HepG2 (cell line): Measurements from ENCODE around the gene RBP4. TPM values are rescaled to one million over a fixed set of nuclear protein-coding genes. Genes with fewer than 3 reads are reported as not detected.

Experiments
- GABPB1 ChIP-seq: IDR thresholded peaks from 2 replicates; pipeline ENCODE4 v1.6.1; 2016; ENCODE audit warnings: mild to moderate bottlenecking, missing genetic modification reagents, moderate library complexity, missing compliant biosample characterization
- HNF4G ChIP-seq, 2 experiments: sonication (generic) in 1 of 2; formaldehyde crosslinking in 1 of 2; IDR thresholded peaks; 2 replicates each; pipeline versions ENCODE4 v1.4.0 to v1.6.1; 2011 to 2020; ENCODE audit warnings: borderline replicate concordance in 2 of 2, low read depth in 2 of 2, mild to moderate bottlenecking in 2 of 2, low read length in 1 of 2, missing genetic modification reagents in 1 of 2, moderate library complexity in 1 of 2
- HNRNPL ChIP-seq: fragments of 200-400 bp; formaldehyde crosslinking; IDR thresholded peaks from 2 replicates; pipeline ENCODE4 v1.6.1; 2017; ENCODE audit warnings: mild to moderate bottlenecking, low read depth, low read length
- KLF6 ChIP-seq: IDR thresholded peaks from 2 replicates; pipeline ENCODE4 v1.8.0; 2016; ENCODE audit warnings: missing biosample characterization, missing genetic modification reagents
- MAFF ChIP-seq: IDR thresholded peaks from 2 replicates; pipeline ENCODE4 v1.6.1; 2011; ENCODE audit warnings: low read depth, low read length, improper control_type of control experiment
- MYNN ChIP-seq: sonication (generic); formaldehyde crosslinking; IDR thresholded peaks from 2 replicates; pipeline ENCODE4 v1.4.0; 2020; ENCODE audit warnings: mild to moderate bottlenecking, low read depth, missing genetic modification reagents
- NR1H2 ChIP-seq: sonication (generic); formaldehyde crosslinking; IDR thresholded peaks from 2 replicates; pipeline ENCODE4 v1.8.1; 2022; ENCODE audit warnings: low read depth, missing genetic modification reagents, borderline replicate concordance
- NRL ChIP-seq: sonication (generic); formaldehyde crosslinking; IDR thresholded peaks from 2 replicates; pipeline ENCODE4 v1.5.0; 2020; ENCODE audit warnings: missing genetic modification reagents, mild to moderate bottlenecking, moderate library complexity, borderline replicate concordance
- SALL1 ChIP-seq: sonication (generic); formaldehyde crosslinking; IDR thresholded peaks from 2 replicates; pipeline ENCODE4 v1.8.0; 2022; ENCODE audit warnings: mild to moderate bottlenecking, missing genetic modification reagents
- SAP130 ChIP-seq: IDR thresholded peaks from 2 replicates; pipeline ENCODE4 v1.6.1; 2016; ENCODE audit warnings: low read depth
- SKI ChIP-seq: fragments of 450-650 bp; IDR thresholded peaks from one replicate; pipeline ENCODE4 v1.6.1; 2018; ENCODE audit warnings: mild to moderate bottlenecking; ENCODE audit not compliant: partially characterized antibody
- SP140L ChIP-seq: sonication (generic); formaldehyde crosslinking; IDR thresholded peaks from 2 replicates; pipeline ENCODE4 v1.4.0; 2020; ENCODE audit warnings: missing genetic modification reagents, borderline replicate concordance
- SPEN ChIP-seq: sonication (generic); formaldehyde crosslinking; IDR thresholded peaks from 2 replicates; pipeline ENCODE4 v1.5.1; 2020; ENCODE audit warnings: low read depth, mild to moderate bottlenecking, missing genetic modification reagents
- ZBTB14 ChIP-seq: sonication (generic); formaldehyde crosslinking; IDR thresholded peaks from 2 replicates; pipeline ENCODE4 v1.4.0; 2020; ENCODE audit warnings: missing genetic modification reagents
- ZFY ChIP-seq: sonication (generic); formaldehyde crosslinking; IDR thresholded peaks from 2 replicates; pipeline ENCODE4 v1.4.0; 2020; ENCODE audit warnings: missing genetic modification reagents
- ZNF333 ChIP-seq: sonication (generic); formaldehyde crosslinking; IDR thresholded peaks from 2 replicates; pipeline ENCODE4 v1.4.0; 2020; ENCODE audit warnings: mild to moderate bottlenecking, missing genetic modification reagents, borderline replicate concordance
- ZNF414 ChIP-seq: sonication (generic); formaldehyde crosslinking; IDR thresholded peaks from 2 replicates; pipeline ENCODE4 v1.5.0; 2020; ENCODE audit warnings: missing genetic modification reagents
- ZNF547 ChIP-seq: sonication (generic); formaldehyde crosslinking; IDR thresholded peaks from 2 replicates; pipeline ENCODE4 v1.5.1; 2020; ENCODE audit warnings: mild to moderate bottlenecking, missing genetic modification reagents
- ZNF567 ChIP-seq: sonication (generic); formaldehyde crosslinking; IDR thresholded peaks from 2 replicates; pipeline ENCODE4 v1.8.1; 2023; ENCODE audit warnings: mild to moderate bottlenecking, missing genetic modification reagents, borderline replicate concordance
- ZNF724P ChIP-seq: sonication (generic); formaldehyde crosslinking; IDR thresholded peaks from 2 replicates; pipeline ENCODE4 v1.8.0; 2022; ENCODE audit warnings: missing genetic modification reagents, borderline replicate concordance
- ZNF768 ChIP-seq: sonication (generic); formaldehyde crosslinking; IDR thresholded peaks from 2 replicates; pipeline ENCODE4 v1.4.0; 2020; ENCODE audit warnings: missing genetic modification reagents
- ZNF841 ChIP-seq: sonication (generic); formaldehyde crosslinking; IDR thresholded peaks from 2 replicates; pipeline ENCODE4 v1.8.1; 2023; ENCODE audit warnings: missing genetic modification reagents, borderline replicate concordance
- polyA plus RNA-seq, 8 experiments: library from polyadenylated mRNA; depleted of rRNA in 3 of 8; stranded (reverse) in 7 of 8; unstranded in 1 of 8; fragments of >200 nt; fragmentation: Illumina TruSeq in 4 of 8; extraction: Trizol in 4 of 8; gene quantifications; 2 replicates each; pipeline versions ENCODE4 v1.2.1 to v1.2.3, GENCODE V29; 2011 to 2016; ENCODE audit warnings: low read depth in 4 of 8, missing spikeins in 1 of 8, mixed read lengths in 1 of 8; ENCODE audit not compliant: insufficient read depth in 1 of 8
- total RNA-seq, 5 experiments: library from RNA; depleted of rRNA; stranded (reverse); fragments of >200 nt; fragmentation: Illumina TruSeq; extraction: Trizol; gene quantifications; 2 replicates each; pipeline ENCODE4 v1.2.3, GENCODE V29; 2016; ENCODE audit warnings: low read depth in 1 of 5
- TF ChIP-seq, protein P1 (sequence below): sonication (generic); formaldehyde crosslinking; IDR thresholded peaks from 2 replicates; pipeline ENCODE4 v1.4.0; 2020; ENCODE audit warnings: missing genetic modification reagents
- TF ChIP-seq, protein P2 (sequence below): IDR thresholded peaks from 2 replicates; pipeline ENCODE4 v1.6.1; 2016
- TF ChIP-seq, protein P3 (sequence below): sonication (generic); formaldehyde crosslinking; IDR thresholded peaks from 2 replicates; pipeline ENCODE4 v1.8.1; 2023; ENCODE audit warnings: mild to moderate bottlenecking, inconsistent platforms, moderate library complexity, missing genetic modification reagents, borderline replicate concordance

The RBP4 gene
- total and polyA plus RNA-seq, 2 of the 13 experiments (the other 11 are each of a cell fraction or from before 2014, with no cell fraction given) = 642 to 931 TPM

DNA sequence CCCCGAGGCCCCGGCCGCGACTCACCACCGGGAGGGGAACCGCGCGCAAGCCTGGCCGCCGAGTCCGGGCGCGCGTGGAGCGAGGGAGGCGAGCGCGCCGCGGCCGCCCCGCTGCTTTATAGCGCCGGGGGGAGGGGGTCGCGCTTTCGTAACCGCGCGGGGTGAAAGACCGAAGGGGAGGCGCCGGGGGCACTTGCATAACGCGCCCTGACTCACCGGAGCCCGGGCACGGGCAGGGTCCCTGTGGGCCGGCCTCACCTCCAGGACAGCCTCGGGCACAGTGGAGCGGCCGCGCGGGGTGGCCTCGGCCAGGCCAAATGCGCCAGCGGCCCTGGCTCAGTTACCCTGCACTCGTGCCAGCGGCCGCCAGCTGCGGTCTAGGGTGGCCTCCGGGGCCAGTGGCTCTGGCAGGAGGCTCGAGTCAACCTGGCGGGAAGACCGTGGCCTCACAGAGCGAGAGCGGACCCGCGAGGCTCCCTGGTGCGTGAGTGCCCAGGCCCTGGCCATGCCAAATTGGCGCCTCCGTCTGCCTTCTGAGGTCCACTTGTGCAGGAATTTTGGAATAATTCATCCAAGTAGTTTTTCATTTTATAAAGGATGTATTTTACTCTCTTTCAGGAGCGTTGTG is at the start of gene RBP4 (continued):
- peak; percentile 94 for TF ChIP-seq HNRNPL
- TF ChIP-seq, protein P1, sequence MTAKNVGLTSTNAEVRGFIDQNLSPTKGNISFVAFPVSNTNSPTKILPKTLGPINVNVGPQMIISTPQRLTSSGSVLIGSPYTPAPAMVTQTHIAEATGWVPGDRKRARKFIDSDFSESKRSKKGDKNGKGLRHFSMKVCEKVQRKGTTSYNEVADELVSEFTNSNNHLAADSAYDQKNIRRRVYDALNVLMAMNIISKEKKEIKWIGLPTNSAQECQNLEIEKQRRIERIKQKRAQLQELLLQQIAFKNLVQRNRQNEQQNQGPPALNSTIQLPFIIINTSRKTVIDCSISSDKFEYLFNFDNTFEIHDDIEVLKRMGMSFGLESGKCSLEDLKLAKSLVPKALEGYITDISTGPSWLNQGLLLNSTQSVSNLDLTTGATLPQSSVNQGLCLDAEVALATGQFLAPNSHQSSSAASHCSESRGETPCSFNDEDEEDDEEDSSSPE = peak; percentile 88
- TF ChIP-seq SAP130 (CRISPR knock-in tag) = peak; percentile 63; the same call in 1 of the 2 replicates
- TF ChIP-seq ZNF567 (CRISPR knock-in tag) = peak; percentile 85
- TF ChIP-seq KLF6 (CRISPR knock-in tag) = peak; percentile 94
- no peak; the same call in 1 of the 2 replicates for TF ChIP-seq NR1H2
- peak; percentile 81; the same call in 1 of the 2 replicates for TF ChIP-seq ZNF333
- 0 out of 2 replicates have a peak, but pooled peaks have one; percentile 29 for TF ChIP-seq ZNF841 (CRISPR knock-in tag)
- TF ChIP-seq NRL (CRISPR knock-in tag) = peak; percentile 98
- peak; percentile 65; the same call in 1 of the 2 replicates for TF ChIP-seq ZBTB14 (CRISPR knock-in tag)
- peak; percentile 35; the same call in 1 of the 2 replicates for TF ChIP-seq ZNF724P (CRISPR knock-in tag)
- TF ChIP-seq SKI = peak; percentile 55
- peak; percentile 80; the same call in 1 of the 2 replicates for TF ChIP-seq HNF4G (IDR thresholded peaks at IDR 0.05; ENCODE audit: borderline replicate concordance, low read depth, low read length)
- TF ChIP-seq HNF4G (CRISPR knock-in tag; IDR thresholded peaks at IDR 0.05; ENCODE audit: borderline replicate concordance, low read depth) = peak; percentile 88
- peak; percentile 95 for TF ChIP-seq SALL1 (CRISPR knock-in tag)
- no peak for TF ChIP-seq MAFF
- TF ChIP-seq GABPB1 (CRISPR knock-in tag) = peak; percentile 78
- TF ChIP-seq, protein P2, sequence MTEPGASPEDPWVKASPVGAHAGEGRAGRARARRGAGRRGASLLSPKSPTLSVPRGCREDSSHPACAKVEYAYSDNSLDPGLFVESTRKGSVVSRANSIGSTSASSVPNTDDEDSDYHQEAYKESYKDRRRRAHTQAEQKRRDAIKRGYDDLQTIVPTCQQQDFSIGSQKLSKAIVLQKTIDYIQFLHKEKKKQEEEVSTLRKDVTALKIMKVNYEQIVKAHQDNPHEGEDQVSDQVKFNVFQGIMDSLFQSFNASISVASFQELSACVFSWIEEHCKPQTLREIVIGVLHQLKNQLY (CRISPR knock-in tag) = 0 out of 2 replicates have a peak, but pooled peaks have one; percentile 6
- peak; percentile 79; the same call in 1 of the 2 replicates for TF ChIP-seq ZNF768 (CRISPR knock-in tag)
- TF ChIP-seq SPEN (CRISPR knock-in tag) = peak; percentile 68
- TF ChIP-seq, protein P3, sequence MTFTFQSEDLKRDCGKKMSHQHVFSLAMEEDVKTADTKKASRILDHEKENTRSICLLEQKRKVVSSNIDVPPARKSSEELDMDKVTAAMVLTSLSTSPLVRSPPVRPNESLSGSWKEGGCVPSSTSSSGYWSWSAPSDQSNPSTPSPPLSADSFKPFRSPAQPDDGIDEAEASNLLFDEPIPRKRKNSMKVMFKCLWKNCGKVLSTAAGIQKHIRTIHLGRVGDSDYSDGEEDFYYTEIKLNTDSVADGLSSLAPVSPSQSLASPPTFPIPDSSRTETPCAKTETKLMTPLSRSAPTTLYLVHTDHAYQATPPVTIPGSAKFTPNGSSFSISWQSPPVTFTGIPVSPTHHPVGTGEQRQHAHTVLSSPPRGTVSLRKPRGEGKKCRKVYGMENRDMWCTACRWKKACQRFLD (CRISPR knock-in tag) = no peak
- no peak for TF ChIP-seq MYNN (CRISPR knock-in tag)
- peak; percentile 89 for TF ChIP-seq ZFY (CRISPR knock-in tag)
- TF ChIP-seq SP140L (CRISPR knock-in tag) = 0 out of 2 replicates have a peak, but pooled peaks have one; percentile 12
- peak; percentile 72; the same call in 1 of the 2 replicates for TF ChIP-seq ZNF414 (CRISPR knock-in tag)
- peak; percentile 92 for TF ChIP-seq ZNF547
